HG03196 (cell line): ENCODE results near the gene GMPPA.
A peak's percentile ranks its signal among the peaks of the same experiment; 100 is the strongest.

Experiments used
- ATAC-seq: cut with Tn5 transposase; IDR thresholded peaks from one replicate; pipeline ENCODE4 v1.9.1; 2021; ENCODE audit not compliant: unreplicated experiment

Gene GMPPA

GRCh38 chr2:219517954-219518778 is 19.5 kb downstream of the GMPPA start:
- ATAC-seq = no peak

- ATAC-seq = no peak
Measured at GRCh38 chr2:219519526-219519916, 20.8 kb downstream of the GMPPA start.

- ATAC-seq = no peak
Measured at GRCh38 chr2:219520079-219520478, 21.4 kb downstream of the GMPPA start.

GRCh38 chr2:219521066-219521880 is 22.6 kb downstream of the GMPPA start:
- no peak for ATAC-seq

GRCh38 chr2:219522111-219523030 is 23.7 kb downstream of the GMPPA start:
- ATAC-seq = no peak

GRCh38 chr2:219523031-219523671 is 24.5 kb downstream of the GMPPA start:
- ATAC-seq = no peak

- no peak for ATAC-seq
Measured at GRCh38 chr2:219524817-219525216, 26.1 kb downstream of the GMPPA start.

- no peak for ATAC-seq
Measured at GRCh38 chr2:219525533-219526232, 27.0 kb downstream of the GMPPA start.

- no peak for ATAC-seq
Measured at GRCh38 chr2:219526320-219527075, 27.8 kb downstream of the GMPPA start.

- no peak for ATAC-seq
Measured at GRCh38 chr2:219527076-219527394, 28.3 kb downstream of the GMPPA start.

GRCh38 chr2:219527472-219527871 is 28.8 kb downstream of the GMPPA start:
- ATAC-seq = no peak

GRCh38 chr2:219530048-219530963 is 31.6 kb downstream of the GMPPA start:
- ATAC-seq = peak; percentile 71

GRCh38 chr2:219531639-219532377 is 33.1 kb downstream of the GMPPA start:
- no peak for ATAC-seq

- no peak for ATAC-seq
Measured at GRCh38 chr2:219532378-219532649, 33.6 kb downstream of the GMPPA start.

GRCh38 chr2:219533930-219534661 is 35.4 kb downstream of the GMPPA start:
- no peak for ATAC-seq

- no peak for ATAC-seq
Measured at GRCh38 chr2:219536425-219536824, 37.7 kb downstream of the GMPPA start.

GRCh38 chr2:219536967-219537366 is 38.3 kb downstream of the GMPPA start:
- no peak for ATAC-seq
